Measurements from ENCODE around the gene LIMA1. TPM values are rescaled to one million over a fixed set of nuclear protein-coding genes. Genes with fewer than 3 reads are reported as not detected.

The LIMA1 gene
- total RNA-seq, result 44.2 and 51.2 TPM in 2 replicates

DNA sequence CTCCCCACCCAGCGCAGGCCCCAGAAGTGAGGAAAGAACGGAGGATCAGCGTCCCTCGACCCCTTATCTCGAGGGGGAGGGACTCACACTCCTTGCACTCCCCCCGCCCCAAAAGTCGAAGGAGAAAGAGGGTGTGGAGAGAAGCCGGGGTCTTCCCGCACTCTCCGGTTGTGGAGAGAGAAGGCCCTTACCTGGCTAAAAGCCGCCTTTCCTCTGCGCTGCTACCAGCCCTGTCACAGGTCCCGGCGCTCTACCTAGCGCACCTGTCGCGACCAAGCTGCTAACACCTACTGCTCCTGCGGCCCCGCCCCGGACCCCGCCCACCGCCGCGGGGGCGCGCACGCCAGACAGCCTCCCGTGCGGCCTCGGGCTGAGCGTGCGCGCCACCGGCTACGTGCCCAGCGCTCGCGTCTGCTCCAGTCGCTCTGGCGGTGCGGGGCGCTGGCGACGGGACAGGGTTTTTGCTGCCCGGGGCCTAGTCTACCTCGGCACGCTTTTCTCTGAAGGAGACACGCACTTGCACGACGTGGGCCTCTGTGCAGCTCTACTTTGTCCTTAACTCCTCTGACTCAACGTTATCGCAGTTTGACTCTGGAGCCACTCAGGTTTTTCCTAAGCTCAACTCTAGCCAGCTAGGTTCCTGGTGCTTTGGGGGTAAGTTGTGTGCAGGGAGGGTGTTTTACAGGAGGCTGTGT is at the start of gene LIMA1:
TSS of gene LIMA1 (minus strand) at position 292 of the 695 bp plus-strand sequence. CDS start 34,769 bp downstream, outside the sequence.

DNA sequence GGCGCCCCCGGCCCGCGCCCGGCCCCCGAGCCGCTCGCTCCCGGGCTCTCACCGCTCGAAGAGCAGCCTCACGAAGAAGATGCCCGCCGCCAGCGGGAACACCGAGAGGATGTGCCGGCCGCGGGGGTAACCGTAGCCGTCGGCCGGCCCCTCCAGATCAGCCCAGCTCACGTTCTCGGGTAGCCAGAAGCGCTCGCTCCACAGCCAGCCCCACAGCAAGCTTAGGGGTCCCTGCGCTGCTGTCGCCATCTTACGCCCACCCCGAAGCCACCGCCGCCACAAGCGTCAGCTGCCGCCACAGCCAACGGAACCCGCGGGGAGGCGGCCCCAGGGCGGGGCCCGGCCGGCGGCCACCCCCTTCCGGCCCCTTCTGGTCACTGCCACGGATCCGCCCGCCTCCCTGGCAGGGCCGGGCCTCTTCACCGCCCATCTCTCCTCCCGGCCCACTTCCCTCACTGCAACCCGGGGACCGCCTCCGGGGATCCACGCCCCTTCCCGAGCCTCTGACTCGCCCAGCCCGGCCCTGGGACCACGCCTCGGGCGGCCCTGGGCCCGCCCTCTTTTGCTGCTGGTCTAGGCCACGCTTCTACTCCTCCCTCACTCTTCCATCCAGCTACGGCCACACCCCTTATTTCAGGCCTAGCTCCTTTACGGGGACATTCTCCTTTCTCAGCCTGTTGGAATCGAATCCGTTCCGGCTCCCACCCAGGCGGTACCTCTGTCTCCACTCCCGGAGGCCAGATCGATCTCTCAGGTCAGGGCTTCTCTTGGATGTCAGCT is 116.1 kb downstream of the LIMA1 start, which contains the start of gene CERS5:
TSS of gene CERS5 (minus strand) at position 321 of the 780 bp plus-strand sequence. CDS start at position 249, 72 bp downstream.

Other genes with a start within 250 kb of the LIMA1 start
- gene ASIC1, start 225.9 kb downstream of the LIMA1 start, total RNA-seq, result 2.6 and 4.8 TPM in 2 replicates
- gene SMARCD1, start 198.2 kb downstream of the LIMA1 start, total RNA-seq, result 99.4 and 144 TPM in 2 replicates
- gene GPD1, start 179.5 kb downstream of the LIMA1 start, total RNA-seq, result 0.25 and 0.33 TPM in 2 replicates
- 47.1 and 73.1 TPM in 2 replicates for gene COX14, start 171.3 kb downstream of the LIMA1 start, total RNA-seq
- gene CERS5, start 116.2 kb downstream of the LIMA1 start, total RNA-seq, result 30.5 and 38.8 TPM in 2 replicates
- not detected in 2 replicates for gene FAM186A, start 113.1 kb upstream of the LIMA1 start, total RNA-seq
- 18.4 and 18.6 TPM in 2 replicates for gene LARP4, start 117.4 kb upstream of the LIMA1 start, total RNA-seq
- 20.2 and 22.8 TPM in 2 replicates for gene DIP2B, start 221.5 kb upstream of the LIMA1 start, total RNA-seq